VCaP (cell line): ENCODE data around the gene PDHA1.
A peak's percentile ranks its signal among the peaks of the same experiment; 100 is the strongest.

ENCODE experiments used
- H3K27ac ChIP-seq: fragments of 450-650 bp; 2 replicates; pipeline ENCODE4 v1.5.1; 2017
- TF ChIP-seq, protein P1 (sequence below): fragments of 450-650 bp; conservative IDR thresholded peaks from 2 replicates; pipeline ENCODE4 v1.5.1; 2017; ENCODE audit warnings: mild to moderate bottlenecking, moderate library complexity

The PDHA1 gene

DNA sequence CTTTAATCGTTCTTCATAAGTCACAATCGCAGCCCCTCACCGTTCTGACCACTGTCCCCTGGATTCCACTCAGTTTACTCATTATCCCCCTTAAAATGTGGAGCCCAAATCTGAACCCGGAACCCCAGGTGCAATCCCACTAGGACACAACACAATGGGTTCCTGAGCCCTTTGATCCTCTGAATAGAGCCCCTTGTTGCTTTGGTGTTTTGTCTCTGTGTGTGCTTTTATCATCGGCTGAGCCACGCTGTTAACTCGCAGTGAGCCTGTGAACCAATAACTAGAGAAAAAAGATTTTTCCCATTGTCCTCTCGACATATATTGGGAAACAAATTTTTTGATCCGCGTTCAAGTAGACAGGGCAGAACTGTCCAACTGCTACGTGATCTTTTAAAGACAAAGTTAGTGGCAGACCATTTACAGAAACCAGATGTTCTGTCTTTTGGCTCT is 617 bp upstream of the PDHA1 start:
- peak overlapping the region; percentile 76 for H3K27ac ChIP-seq
- TF ChIP-seq, protein P1, sequence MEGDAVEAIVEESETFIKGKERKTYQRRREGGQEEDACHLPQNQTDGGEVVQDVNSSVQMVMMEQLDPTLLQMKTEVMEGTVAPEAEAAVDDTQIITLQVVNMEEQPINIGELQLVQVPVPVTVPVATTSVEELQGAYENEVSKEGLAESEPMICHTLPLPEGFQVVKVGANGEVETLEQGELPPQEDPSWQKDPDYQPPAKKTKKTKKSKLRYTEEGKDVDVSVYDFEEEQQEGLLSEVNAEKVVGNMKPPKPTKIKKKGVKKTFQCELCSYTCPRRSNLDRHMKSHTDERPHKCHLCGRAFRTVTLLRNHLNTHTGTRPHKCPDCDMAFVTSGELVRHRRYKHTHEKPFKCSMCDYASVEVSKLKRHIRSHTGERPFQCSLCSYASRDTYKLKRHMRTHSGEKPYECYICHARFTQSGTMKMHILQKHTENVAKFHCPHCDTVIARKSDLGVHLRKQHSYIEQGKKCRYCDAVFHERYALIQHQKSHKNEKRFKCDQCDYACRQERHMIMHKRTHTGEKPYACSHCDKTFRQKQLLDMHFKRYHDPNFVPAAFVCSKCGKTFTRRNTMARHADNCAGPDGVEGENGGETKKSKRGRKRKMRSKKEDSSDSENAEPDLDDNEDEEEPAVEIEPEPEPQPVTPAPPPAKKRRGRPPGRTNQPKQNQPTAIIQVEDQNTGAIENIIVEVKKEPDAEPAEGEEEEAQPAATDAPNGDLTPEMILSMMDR, result no peak

DNA sequence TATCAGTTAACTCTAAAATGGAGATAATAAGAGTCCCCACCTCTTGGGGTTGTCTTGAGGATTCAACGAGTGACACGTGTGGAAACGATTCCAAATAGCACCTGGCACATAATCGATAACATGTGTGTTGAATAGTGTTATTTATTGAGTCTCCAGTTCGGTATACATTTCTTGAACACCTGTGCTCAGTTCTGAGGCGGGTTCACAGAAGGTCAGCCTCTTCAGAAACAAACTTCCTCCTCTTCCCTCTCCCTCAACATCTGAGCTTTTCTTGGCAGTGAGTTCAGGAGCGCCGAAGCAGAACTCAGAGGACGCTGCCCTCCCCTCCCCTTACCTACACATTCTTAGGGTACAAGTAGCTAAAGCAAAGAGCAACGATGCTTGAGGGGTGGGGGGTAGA is 934 bp downstream of the PDHA1 start:
- TF ChIP-seq, protein P1, result no peak
- H3K27ac ChIP-seq, result peak overlapping the region; percentile 76; the same call in 1 of the 2 replicates

DNA sequence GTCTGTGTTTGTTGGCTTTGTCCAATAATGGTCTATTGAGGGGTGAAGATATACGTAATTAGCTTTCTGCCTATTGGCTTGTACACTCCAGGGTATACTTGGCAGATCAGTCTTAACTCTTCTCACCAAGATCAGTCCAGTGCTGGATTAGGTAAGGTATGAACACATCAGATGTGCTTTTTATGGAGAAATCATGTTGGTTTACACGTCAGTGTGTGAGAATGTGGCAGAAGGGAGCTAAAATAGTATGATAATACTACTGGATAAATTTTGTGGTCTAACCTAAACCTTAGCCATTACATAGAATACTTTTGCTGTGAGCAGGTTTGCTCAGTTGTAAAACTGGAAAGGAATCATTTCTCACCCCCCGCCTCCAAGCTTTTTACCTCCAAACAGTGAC is 4.2 kb downstream of the PDHA1 start:
- TF ChIP-seq, protein P1, result no peak
- no peak overlapping the region for H3K27ac ChIP-seq

DNA sequence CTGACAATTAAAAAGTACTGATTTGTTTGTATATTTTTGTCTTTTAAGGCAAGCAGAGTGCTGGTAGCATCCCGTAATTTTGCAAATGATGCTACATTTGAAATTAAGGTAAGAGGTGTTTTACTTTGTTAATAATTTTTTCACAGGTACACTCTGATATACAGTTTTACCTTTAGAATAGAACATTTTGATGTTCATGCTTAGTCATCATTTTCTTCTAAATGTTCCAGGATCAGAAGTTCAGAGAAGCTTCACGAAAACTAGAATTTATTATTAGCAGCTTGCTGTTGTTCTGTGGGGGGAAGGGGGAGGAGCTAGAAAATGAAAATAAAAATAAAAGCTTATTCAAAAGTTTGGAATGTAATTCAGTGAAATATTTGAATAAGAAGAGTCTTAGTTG is 5.5 kb downstream of the PDHA1 start:
- H3K27ac ChIP-seq, result no peak overlapping the region
- TF ChIP-seq, protein P1, result no peak

DNA sequence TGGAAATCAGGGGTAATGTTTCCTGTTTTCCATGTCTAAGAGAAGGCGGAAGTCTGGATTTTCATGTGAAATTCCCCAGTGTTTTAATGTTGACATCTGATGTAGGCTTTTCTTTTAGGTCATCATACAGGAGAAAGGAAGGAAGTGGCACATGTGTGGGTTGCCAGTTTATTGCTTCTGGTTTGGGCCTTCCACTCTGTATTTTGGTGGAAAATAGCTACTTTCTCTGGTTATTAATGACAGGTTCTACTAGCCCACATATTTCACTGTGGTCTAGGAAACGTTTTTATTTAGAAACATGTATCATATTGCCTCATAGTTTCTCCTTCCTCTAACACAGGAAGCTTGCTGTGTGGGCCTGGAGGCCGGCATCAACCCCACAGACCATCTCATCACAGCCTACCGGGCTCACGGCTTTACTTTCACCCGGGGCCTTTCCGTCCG is 7.2 kb downstream of the PDHA1 start:
- no peak overlapping the region for H3K27ac ChIP-seq
- TF ChIP-seq, protein P1, result no peak

- H3K27ac ChIP-seq, result no peak overlapping the region
- TF ChIP-seq, protein P1, result no peak
Observed at GRCh38 chrX:19354625-19355024, 10.9 kb downstream of the PDHA1 start.

DNA sequence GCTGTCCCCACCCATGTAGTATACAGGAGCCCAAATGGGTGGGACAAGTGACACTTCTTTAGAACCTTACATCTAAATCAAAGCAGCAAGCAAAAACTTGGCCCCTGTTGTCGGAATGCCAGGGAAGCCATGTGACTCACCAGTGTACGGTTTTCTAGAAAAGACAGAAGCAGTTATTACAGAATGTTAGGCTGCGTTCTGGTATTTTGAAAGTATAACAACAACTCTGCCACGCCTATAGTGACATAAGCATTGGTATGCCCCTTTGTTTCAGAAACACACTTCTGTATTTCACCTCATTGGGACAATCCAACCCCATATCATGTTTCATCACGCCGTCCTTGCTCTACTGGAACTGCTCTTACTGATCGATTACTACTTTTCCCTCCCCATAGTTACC is 14.8 kb downstream of the PDHA1 start:
- TF ChIP-seq, protein P1, result no peak
- H3K27ac ChIP-seq, result no peak overlapping the region
